Type B pancreatic cell (in vitro differentiated cells): ENCODE data around the gene GPC5. TPM values are rescaled to one million over a fixed set of nuclear protein-coding genes. Genes with fewer than 3 reads are reported as not detected.

Experiments used
- DNase-seq: peaks from one replicate; pipeline ENCODE4 v3.0.0; 2021; ENCODE audit warnings: mixed read lengths; ENCODE audit not compliant: unreplicated experiment; ENCODE audit errors: extremely low spot score
- H3K27ac Mint-ChIP-seq: 2 replicates; pipeline ENCODE4 v1.8.0; 2021; ENCODE audit warnings: mild to moderate bottlenecking, mixed read lengths
- H3K27me3 Mint-ChIP-seq: 2 replicates; pipeline ENCODE4 v1.8.0; 2021; ENCODE audit warnings: mixed read lengths
- H3K36me3 Mint-ChIP-seq: 2 replicates; pipeline ENCODE4 v1.8.0; 2021; ENCODE audit warnings: mixed read lengths
- H3K4me1 Mint-ChIP-seq: one replicate; pipeline ENCODE4 v1.8.0; 2021; ENCODE audit warnings: mixed read lengths; ENCODE audit not compliant: unreplicated experiment
- H3K4me3 Mint-ChIP-seq: 2 replicates; pipeline ENCODE4 v1.8.0; 2021; ENCODE audit warnings: mild to moderate bottlenecking, mixed read lengths
- H3K9me3 Mint-ChIP-seq: 2 replicates; pipeline ENCODE4 v1.8.0; 2021; ENCODE audit warnings: mixed read lengths
- total RNA-seq: library from RNA; stranded (reverse); gene quantifications from 2 replicates; pipeline ENCODE4 v1.2.1, GENCODE V29; 2021; ENCODE audit warnings: low replicate concordance
- TF ChIP-seq, protein P1 (sequence below): fragments of 200-600 bp; sonication (generic); conservative IDR thresholded peaks from 2 replicates; pipeline ENCODE4 v1.5.0; 2021; ENCODE audit warnings: antibody characterized with exemption, mild to moderate bottlenecking

Gene GPC5
- total RNA-seq, 1 donor from 2014 or later = 2.8 TPM

DNA sequence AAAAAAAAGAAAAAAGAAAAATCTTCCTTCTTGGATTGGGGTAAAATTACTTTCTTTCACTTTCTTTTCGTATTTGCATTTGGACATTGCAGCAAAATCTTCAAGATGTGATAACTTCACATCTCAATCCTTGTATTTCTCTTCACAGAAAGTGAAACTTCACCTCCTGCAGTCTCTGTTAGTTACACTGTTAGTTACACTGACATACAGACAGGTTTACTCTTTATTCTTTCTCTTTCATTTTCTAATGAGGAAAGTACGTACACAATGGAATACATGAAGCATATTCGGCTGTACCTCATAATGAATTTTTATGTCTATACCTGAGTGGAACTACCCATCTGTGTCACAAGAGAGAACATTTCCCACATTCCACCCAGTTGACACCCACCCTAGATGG, 1369.0 kb downstream of the GPC5 start:
- Mint-ChIP-seq H3K4me3 (no peak overlapping the region), H3K36me3 (no peaks in the 10 kb centered on the region), H3K9me3 (peaks cover 12% of the 10 kb centered on the region), H3K4me1 (no peaks in the 10 kb centered on the region), H3K27ac (no peak overlapping the region), H3K27me3 (no peaks in the 10 kb centered on the region)
- no peak for DNase-seq
- TF ChIP-seq, protein P1, sequence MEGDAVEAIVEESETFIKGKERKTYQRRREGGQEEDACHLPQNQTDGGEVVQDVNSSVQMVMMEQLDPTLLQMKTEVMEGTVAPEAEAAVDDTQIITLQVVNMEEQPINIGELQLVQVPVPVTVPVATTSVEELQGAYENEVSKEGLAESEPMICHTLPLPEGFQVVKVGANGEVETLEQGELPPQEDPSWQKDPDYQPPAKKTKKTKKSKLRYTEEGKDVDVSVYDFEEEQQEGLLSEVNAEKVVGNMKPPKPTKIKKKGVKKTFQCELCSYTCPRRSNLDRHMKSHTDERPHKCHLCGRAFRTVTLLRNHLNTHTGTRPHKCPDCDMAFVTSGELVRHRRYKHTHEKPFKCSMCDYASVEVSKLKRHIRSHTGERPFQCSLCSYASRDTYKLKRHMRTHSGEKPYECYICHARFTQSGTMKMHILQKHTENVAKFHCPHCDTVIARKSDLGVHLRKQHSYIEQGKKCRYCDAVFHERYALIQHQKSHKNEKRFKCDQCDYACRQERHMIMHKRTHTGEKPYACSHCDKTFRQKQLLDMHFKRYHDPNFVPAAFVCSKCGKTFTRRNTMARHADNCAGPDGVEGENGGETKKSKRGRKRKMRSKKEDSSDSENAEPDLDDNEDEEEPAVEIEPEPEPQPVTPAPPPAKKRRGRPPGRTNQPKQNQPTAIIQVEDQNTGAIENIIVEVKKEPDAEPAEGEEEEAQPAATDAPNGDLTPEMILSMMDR = no peak

DNA sequence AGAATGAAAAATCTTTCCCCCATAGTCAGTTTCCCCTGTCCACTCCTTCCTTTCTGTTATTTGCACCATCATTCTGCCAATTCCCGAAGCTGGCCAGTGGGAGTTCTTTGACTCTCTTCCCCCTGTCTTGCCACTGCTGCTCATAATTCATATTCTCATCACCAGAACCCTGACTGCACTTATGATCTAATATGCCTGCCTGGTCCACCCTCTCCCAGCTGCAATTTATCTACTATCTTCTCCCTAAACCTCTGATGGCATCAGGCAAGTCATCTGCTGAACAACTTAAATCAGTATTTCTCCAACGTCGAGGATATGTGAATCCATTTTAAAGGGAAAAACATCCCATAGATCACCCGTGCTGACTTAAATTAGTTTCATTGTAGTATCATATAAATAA, 1370.2 kb downstream of the GPC5 start:
- H3K9me3 Mint-ChIP-seq = peaks cover 8% of the 10 kb centered on the region
- H3K4me3 Mint-ChIP-seq = no peak overlapping the region
- H3K27me3 Mint-ChIP-seq = no peaks in the 10 kb centered on the region
- H3K4me1 Mint-ChIP-seq = no peaks in the 10 kb centered on the region
- H3K36me3 Mint-ChIP-seq = no peaks in the 10 kb centered on the region
- TF ChIP-seq, protein P1 = no peak
- H3K27ac Mint-ChIP-seq = no peak overlapping the region
- no peak for DNase-seq

- TF ChIP-seq, protein P1 = no peak
- Mint-ChIP-seq H3K9me3 (peaks cover 8% of the 10 kb centered on the region), H3K4me1 (no peaks in the 10 kb centered on the region), H3K27me3 (no peaks in the 10 kb centered on the region), H3K36me3 (no peaks in the 10 kb centered on the region), H3K4me3 (no peak overlapping the region), H3K27ac (no peak overlapping the region)
- DNase-seq = no peak
Measured at GRCh38 chr13:92769046-92769445, 1370.6 kb downstream of the GPC5 start.

GRCh38 chr13:92775658-92776057, 1377.2 kb downstream of the GPC5 start:
- H3K4me1 Mint-ChIP-seq = no peaks in the 10 kb centered on the region
- peaks cover 8% of the 10 kb centered on the region for H3K9me3 Mint-ChIP-seq
- TF ChIP-seq, protein P1 = no peak
- H3K27ac Mint-ChIP-seq = no peak overlapping the region
- H3K4me3 Mint-ChIP-seq = no peak overlapping the region
- no peak for DNase-seq
- H3K27me3 Mint-ChIP-seq = no peaks in the 10 kb centered on the region
- no peaks in the 10 kb centered on the region for H3K36me3 Mint-ChIP-seq

- TF ChIP-seq, protein P1 = no peak
- H3K27ac Mint-ChIP-seq = no peak overlapping the region
- H3K36me3 Mint-ChIP-seq = no peaks in the 10 kb centered on the region
- no peaks in the 10 kb centered on the region for H3K9me3 Mint-ChIP-seq
- no peaks in the 10 kb centered on the region for H3K27me3 Mint-ChIP-seq
- DNase-seq = no peak
- H3K4me1 Mint-ChIP-seq = no peaks in the 10 kb centered on the region
- no peak overlapping the region for H3K4me3 Mint-ChIP-seq
Measured at GRCh38 chr13:92781965-92782690, 1383.7 kb downstream of the GPC5 start.
